ENCODE measurements around the gene NR1H3. TPM values are rescaled to one million over a fixed set of nuclear protein-coding genes. Genes with fewer than 3 reads are reported as not detected.

NR1H3 gene
- total RNA-seq, 2 experiments from 2014 or later, result 6.2 to 14.7 TPM

GRCh38 chr11:47259232-47259977 is 1.6 kb downstream of the NR1H3 start:
- CTCF ChIA-PET (ENCODE audit: unreplicated experiment), result interaction anchor here (0.5 to 1.7 kb wide), 7 partner anchors 10 to 195 kb away, joined by 3 to 28 read pairs (median 3); partner anchors contain the start of gene ARFGAP2
- Histone ChIP-seq H3K9me2 (ENCODE audit: insufficient read depth, low read length) (no peaks in the 10 kb centered on the region), H3K27ac (ENCODE audit: low read depth, low read length, poor library complexity, severe bottlenecking) (no peak overlapping the region), H3K4me3 (ENCODE audit: low read depth, low read length, poor library complexity, severe bottlenecking) (no peak overlapping the region), H4K20me1 (ENCODE audit: insufficient read depth, low read length) (no peaks in the 10 kb centered on the region), H2AFZ (ENCODE audit: low read length) (no peak overlapping the region), H3K4me1 (ENCODE audit: insufficient read depth, low read length, poor library complexity, severe bottlenecking) (peaks cover 4% of the 10 kb centered on the region), H3K4me2 (ENCODE audit: low read length) (no peak overlapping the region), H3K36me3 (ENCODE audit: insufficient read depth, low read length) (no peaks in the 10 kb centered on the region), H3K79me2 (ENCODE audit: insufficient read depth, low read depth, low read length) (no peaks in the 10 kb centered on the region), H3K9me3 (ENCODE audit: low read length) (no peaks in the 10 kb centered on the region)
- intact Hi-C loops (cut with micrococcal nuclease; ENCODE audit: unreplicated experiment), result loop anchor here (1.0 kb wide), 1 partner anchor 82 kb away; no protein-coding TSS in a partner anchor
- DNase-seq (ENCODE audit: low spot score), result peak; percentile 72
- TF ChIP-seq EZH2phosphoT487 (IDR thresholded peaks at IDR 0.05; ENCODE audit: borderline replicate concordance, low read depth, low read length) (no peak), CTCF (conservative IDR thresholded peaks at IDR 0.05; ENCODE audit: low read length) (peak; percentile 91)
- POLR2A ChIA-PET, result interaction anchor here (0.6 to 2.2 kb wide), 7 partner anchors 10 to 158 kb away, joined by 3 to 13 read pairs (median 4); partner anchors contain the start of genes ACP2 and DDB2
- BruUV-seq (replicated peaks), result no TSS peak

DNA sequence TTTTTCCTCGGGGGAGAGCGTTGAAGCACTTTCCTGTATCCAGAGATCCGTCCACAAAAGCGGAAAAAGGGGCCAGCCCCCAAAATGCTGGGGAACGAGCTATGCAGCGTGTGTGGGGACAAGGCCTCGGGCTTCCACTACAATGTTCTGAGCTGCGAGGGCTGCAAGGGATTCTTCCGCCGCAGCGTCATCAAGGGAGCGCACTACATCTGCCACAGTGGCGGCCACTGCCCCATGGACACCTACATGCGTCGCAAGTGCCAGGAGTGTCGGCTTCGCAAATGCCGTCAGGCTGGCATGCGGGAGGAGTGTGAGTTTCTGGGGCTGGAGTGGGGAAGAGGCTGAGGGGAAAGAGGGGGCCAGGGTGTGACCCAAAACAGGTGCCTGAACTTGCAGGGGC is 2.6 kb downstream of the NR1H3 start:
- no peaks in the 10 kb centered on the region for H3K79me2 ChIP-seq (ENCODE audit: insufficient read depth, low read depth, low read length)
- H3K4me1 ChIP-seq (ENCODE audit: insufficient read depth, low read length, poor library complexity, severe bottlenecking), result peaks cover 8% of the 10 kb centered on the region
- H4K20me1 ChIP-seq (ENCODE audit: insufficient read depth, low read length), result no peaks in the 10 kb centered on the region
- no peak for DNase-seq (ENCODE audit: low spot score)
- H3K4me3 ChIP-seq (ENCODE audit: low read depth, low read length, poor library complexity, severe bottlenecking), result no peak overlapping the region
- no TSS peak for BruUV-seq (replicated peaks)
- ChIA-PET POLR2A (interaction anchor here (0.6 to 2.2 kb wide), 4 partner anchors 11 to 82 kb away, joined by 4 to 13 read pairs (median 5); partner anchors contain the start of gene ACP2), CTCF (ENCODE audit: unreplicated experiment) (interaction anchor here (1.7 kb wide), 1 partner anchor 82 kb away, joined by 28 read pairs; the partner anchor contains the start of gene ARFGAP2)
- intact Hi-C loops (cut with micrococcal nuclease; ENCODE audit: unreplicated experiment), result no loop called here
- no peaks in the 10 kb centered on the region for H3K36me3 ChIP-seq (ENCODE audit: insufficient read depth, low read length)
- no peak overlapping the region for H2AFZ ChIP-seq (ENCODE audit: low read length)
- no peak for TF ChIP-seq CTCF (conservative IDR thresholded peaks at IDR 0.05; ENCODE audit: low read length)
- no peak for TF ChIP-seq EZH2phosphoT487 (IDR thresholded peaks at IDR 0.05; ENCODE audit: borderline replicate concordance, low read depth, low read length)
- H3K27ac ChIP-seq (ENCODE audit: low read depth, low read length, poor library complexity, severe bottlenecking), result no peak overlapping the region
- no peaks in the 10 kb centered on the region for H3K9me3 ChIP-seq (ENCODE audit: low read length)
- no peaks in the 10 kb centered on the region for H3K9me2 ChIP-seq (ENCODE audit: insufficient read depth, low read length)
- no peak overlapping the region for H3K4me2 ChIP-seq (ENCODE audit: low read length)

GRCh38 chr11:47261291-47261800 is 3.5 kb downstream of the NR1H3 start:
- no peaks in the 10 kb centered on the region for H3K9me3 ChIP-seq (ENCODE audit: low read length)
- POLR2A ChIA-PET, result no interaction called here
- CTCF ChIA-PET (ENCODE audit: unreplicated experiment), result no interaction called here

More at GRCh38 chr11:47261291-47261800, 3.5 kb downstream of the NR1H3 start:
- no peak overlapping the region for H3K4me2 ChIP-seq (ENCODE audit: low read length)
- no TSS peak for BruUV-seq (replicated peaks)
- no peak overlapping the region for H3K4me3 ChIP-seq (ENCODE audit: low read depth, low read length, poor library complexity, severe bottlenecking)
- intact Hi-C loops (cut with micrococcal nuclease; ENCODE audit: unreplicated experiment), result no loop called here
- no peaks in the 10 kb centered on the region for H3K9me2 ChIP-seq (ENCODE audit: insufficient read depth, low read length)
- TF ChIP-seq EZH2phosphoT487 (IDR thresholded peaks at IDR 0.05; ENCODE audit: borderline replicate concordance, low read depth, low read length) (no peak), CTCF (conservative IDR thresholded peaks at IDR 0.05; ENCODE audit: low read length) (no peak)
- no peak for DNase-seq (ENCODE audit: low spot score)
- H2AFZ ChIP-seq (ENCODE audit: low read length), result no peak overlapping the region
- no peaks in the 10 kb centered on the region for H3K36me3 ChIP-seq (ENCODE audit: insufficient read depth, low read length)
- no peaks in the 10 kb centered on the region for H3K79me2 ChIP-seq (ENCODE audit: insufficient read depth, low read depth, low read length)
- peaks cover 17% of the 10 kb centered on the region for H3K4me1 ChIP-seq (ENCODE audit: insufficient read depth, low read length, poor library complexity, severe bottlenecking)
- H3K27ac ChIP-seq (ENCODE audit: low read depth, low read length, poor library complexity, severe bottlenecking), result no peak overlapping the region
- no peaks in the 10 kb centered on the region for H4K20me1 ChIP-seq (ENCODE audit: insufficient read depth, low read length)

Data from OCI-LY7 (cell line).